LNCAP (cell line): ENCODE data around the gene MAST4.

Experiments used
- CTCF ChIP-seq: fragments of 450-650 bp; IDR thresholded peaks from 2 replicates; pipeline ENCODE4 v1.5.1; 2017; ENCODE audit warnings: mild to moderate bottlenecking

The MAST4 gene

GRCh38 chr5:66808663-66809062, 212.5 kb downstream of the MAST4 start:
- no peak for TF ChIP-seq CTCF

DNA sequence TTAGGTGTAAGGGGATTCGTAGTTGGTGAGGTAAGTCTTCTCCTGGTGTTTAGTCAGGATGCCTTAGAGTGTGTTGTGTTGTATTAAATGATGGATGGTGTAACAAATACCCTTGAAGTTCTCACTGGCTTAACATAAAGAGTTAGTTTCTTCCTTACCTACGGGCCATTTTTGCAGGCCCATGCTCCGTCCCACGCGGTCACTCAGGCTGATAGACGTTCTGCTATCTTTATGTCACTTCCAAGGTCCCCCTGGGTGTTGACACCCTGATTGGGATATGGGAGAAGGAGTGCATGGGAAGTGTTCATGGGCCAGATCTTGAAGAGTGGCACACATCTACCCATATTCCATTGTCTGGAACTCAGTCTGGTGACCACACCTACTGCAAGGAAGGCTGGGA, 214.0 kb downstream of the MAST4 start:
- no peak for TF ChIP-seq CTCF

GRCh38 chr5:66810848-66811261, 214.7 kb downstream of the MAST4 start:
- TF ChIP-seq CTCF: no peak

GRCh38 chr5:66812291-66812690, 216.1 kb downstream of the MAST4 start:
- TF ChIP-seq CTCF: no peak

GRCh38 chr5:66813306-66813705, 217.1 kb downstream of the MAST4 start:
- TF ChIP-seq CTCF: no peak

DNA sequence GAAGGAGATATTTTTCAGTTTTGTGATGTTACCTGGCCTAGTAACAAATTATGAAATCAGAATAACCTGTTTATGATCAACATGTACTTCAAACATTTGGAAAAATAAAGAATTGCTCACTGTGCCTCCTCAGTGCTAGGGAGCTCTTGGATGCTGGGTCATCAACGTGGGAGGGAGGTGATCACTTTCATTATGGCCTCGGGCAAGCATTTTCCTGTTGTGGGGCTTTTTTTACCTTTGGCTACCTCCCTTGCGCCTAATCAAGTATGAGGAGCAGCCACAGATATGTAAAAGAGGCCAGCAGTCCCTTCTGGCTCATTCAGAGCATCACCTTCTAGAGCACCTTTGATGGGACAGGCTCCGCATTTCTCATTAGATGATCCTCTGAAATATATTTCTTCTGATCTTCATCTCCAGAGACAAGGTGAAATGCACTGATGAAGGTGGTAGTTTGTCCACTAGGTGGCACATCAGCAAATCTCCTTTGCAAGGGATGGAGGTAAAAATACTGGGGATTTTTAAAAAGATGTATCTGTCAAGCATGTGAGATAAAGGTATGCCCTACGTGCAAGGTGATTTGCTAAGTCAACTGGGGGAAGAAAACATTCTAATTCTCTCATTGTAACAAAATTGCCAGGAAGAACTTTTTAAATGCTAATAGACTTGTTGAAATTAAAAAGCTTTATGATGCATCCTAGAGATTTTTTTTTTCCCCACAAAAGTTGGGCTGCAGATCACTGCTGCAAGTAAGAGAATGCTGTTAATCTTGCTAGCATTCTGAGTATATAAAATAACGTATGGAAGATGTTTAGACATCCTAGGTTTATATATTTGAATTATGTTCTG, 218.2 kb downstream of the MAST4 start:
- TF ChIP-seq CTCF: peak; percentile 73

DNA sequence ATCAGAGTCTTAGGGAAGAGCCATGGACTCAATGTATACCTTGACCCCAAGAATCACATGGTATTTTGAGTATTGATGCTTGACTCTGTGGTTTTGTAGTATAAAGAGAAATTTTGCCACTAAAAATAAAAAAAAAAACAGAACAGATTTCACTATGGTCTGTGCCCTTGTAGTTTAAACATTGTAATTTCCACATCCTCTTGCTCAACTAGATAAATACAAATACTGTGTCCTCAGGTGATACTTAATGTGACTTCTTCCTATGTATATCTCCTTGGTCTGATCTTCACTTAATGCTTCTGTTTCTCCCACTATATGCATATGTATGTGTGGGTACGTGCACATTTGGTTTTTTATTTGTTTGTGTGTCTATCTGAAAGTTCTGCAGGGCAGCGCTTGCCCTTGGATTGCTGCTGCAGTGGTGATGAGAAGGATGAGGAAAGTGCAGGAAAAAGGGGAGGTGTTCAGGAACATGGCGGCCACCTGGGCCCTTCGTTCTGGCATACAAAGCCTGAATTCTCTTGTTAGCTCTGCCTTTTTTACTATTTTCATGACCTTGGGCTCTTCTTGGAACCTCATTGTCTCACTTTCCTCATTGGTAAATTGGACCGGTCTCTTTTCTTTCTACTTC, 222.2 kb downstream of the MAST4 start:
- no peak for TF ChIP-seq CTCF
